GM12878 (cell line): ENCODE data around the gene SNX13. TPM values are rescaled to one million over a fixed set of nuclear protein-coding genes. Genes with fewer than 3 reads are reported as not detected.

ENCODE experiments used
- ATAC-seq: fragments of 200-7000 bp; cut with Tn5 transposase; 3 replicates; pipeline ENCODE4 v1.9.1; 2020; ENCODE audit warnings: mild to moderate bottlenecking, moderate library complexity
- BruUV-seq: library from RNA; stranded (reverse); fragments of 400-500 nt; replicated peaks from 2 replicates; lab custom pipeline; 2021; lab: Mats Ljungman, UMichigan
- CTCF ChIA-PET: fragments of 300-600 bp; sonication (Branson Sonifier 250); formaldehyde crosslinking; extraction: SDS; loops from one replicate; lab custom pipeline; 2021; ENCODE audit warnings: inconsistent platforms; lab: Yijun Ruan, JAX
- POLR2A ChIA-PET: fragments of 350-600 bp; formaldehyde crosslinking; extraction: SDS; loops from one replicate; lab custom pipeline; 2021; ENCODE audit warnings: inconsistent platforms; lab: Charles Lee
- RAD21 ChIA-PET: fragments of 300-600 bp; sonication (Branson Sonifier 250); formaldehyde crosslinking; loops from one replicate; lab custom pipeline; 2023; ENCODE audit warnings: antibody characterized with exemption; ENCODE audit not compliant: unreplicated experiment; lab: Charles Lee
- SMC1A ChIA-PET: fragments of 300-600 bp; sonication (Branson Sonifier 250); formaldehyde crosslinking; loops from one replicate; lab custom pipeline; 2023; ENCODE audit not compliant: unreplicated experiment, uncharacterized antibody; lab: Charles Lee
- DNase-seq: peaks from one replicate; pipeline ENCODE4 v3.0.0-alpha.2; 2011; ENCODE audit warnings: low read depth, low spot score
- FAIRE-seq: peaks from 3 replicates; lab custom pipeline; 2011; peaks lifted over from hg19 to GRCh38; lab: Jason Lieb, UNC
- H2AFZ ChIP-seq: 2 replicates; pipeline ENCODE4 v1.6.0; 2011; ENCODE audit warnings: low read depth, low read length, control low read depth; ENCODE audit not compliant: control insufficient read depth
- H3K27ac ChIP-seq: 2 replicates; pipeline ENCODE4 v1.5.1; 2011; ENCODE audit warnings: control low read depth; ENCODE audit not compliant: control insufficient read depth, insufficient read depth
- H3K27me3 ChIP-seq, 2 experiments: replicated peaks in 1 of 2; 2 replicates each; pipeline versions ENCODE4 v1.6.0 to v1.6.1; 2011; ENCODE audit warnings: low read length in 1 of 2; ENCODE audit not compliant: control insufficient read depth in 2 of 2, insufficient read depth in 2 of 2
- H3K36me3 ChIP-seq, 2 experiments: 2 replicates each; pipeline ENCODE4 v1.5.1; 2011; ENCODE audit warnings: low read length in 1 of 2; ENCODE audit not compliant: control insufficient read depth in 2 of 2, insufficient read depth in 2 of 2
- H3K4me1 ChIP-seq: 2 replicates; pipeline ENCODE4 v1.6.1; 2011; ENCODE audit warnings: mild to moderate bottlenecking, low read length, moderate library complexity, mixed read lengths; ENCODE audit not compliant: control insufficient read depth, insufficient read depth
- H3K4me2 ChIP-seq: 2 replicates; pipeline ENCODE4 v1.6.0; 2011; ENCODE audit warnings: control low read depth; ENCODE audit not compliant: control insufficient read depth, insufficient read depth
- H3K4me3 ChIP-seq: fragments of 200-600 bp; sonication (generic); 2 replicates; pipeline ENCODE4 v1.5.1; 2016
- H3K79me2 ChIP-seq: 2 replicates; pipeline ENCODE4 v1.6.0; 2011; ENCODE audit warnings: low read length; ENCODE audit not compliant: control insufficient read depth, insufficient read depth
- H3K9ac ChIP-seq: 2 replicates; pipeline ENCODE4 v1.8.0; 2011; ENCODE audit warnings: low read length, control low read depth, mixed read lengths; ENCODE audit not compliant: control insufficient read depth, insufficient read depth
- H3K9me3 ChIP-seq: replicated peaks from 3 replicates; pipeline ENCODE4 v1.5.1; 2011; ENCODE audit warnings: mild to moderate bottlenecking, low read length; ENCODE audit not compliant: control insufficient read depth, insufficient read depth
- H4K20me1 ChIP-seq: 2 replicates; pipeline ENCODE4 v1.6.0; 2011; ENCODE audit not compliant: control insufficient read depth, insufficient read depth
- BCL3 ChIP-seq: IDR thresholded peaks from 2 replicates; pipeline ENCODE4 v1.6.1; 2011; ENCODE audit warnings: borderline replicate concordance, low read depth, mild to moderate bottlenecking, moderate library complexity, low read length; ENCODE audit not compliant: insufficient read depth, poor library complexity, severe bottlenecking
- BRCA1 ChIP-seq: IDR thresholded peaks from 2 replicates; pipeline ENCODE4 v1.6.1; 2011; ENCODE audit warnings: low read depth, low read length, improper control_type of control experiment
- E2F4 ChIP-seq: IDR thresholded peaks from 2 replicates; pipeline ENCODE4 v1.6.1; 2012; ENCODE audit warnings: low read depth, low read length, improper control_type of control experiment
- HCFC1 ChIP-seq: fragments of 150-350 bp; IDR thresholded peaks from 2 replicates; pipeline ENCODE4 v1.6.1; 2014; ENCODE audit warnings: low read length
- HDAC6 ChIP-seq: fragments of 200-600 bp; sonication (generic); IDR thresholded peaks from one replicate; pipeline ENCODE4 v1.8.0; 2017; ENCODE audit warnings: antibody characterized with exemption; ENCODE audit not compliant: unreplicated experiment
- HDGF ChIP-seq: fragments of 450-650 bp; IDR thresholded peaks from 2 replicates; pipeline ENCODE4 v1.6.1; 2016; ENCODE audit warnings: antibody characterized with exemption
- KLF5 ChIP-seq: fragments of 450-650 bp; IDR thresholded peaks from 2 replicates; pipeline ENCODE4 v1.6.1; 2014; ENCODE audit warnings: mild to moderate bottlenecking; ENCODE audit not compliant: partially characterized antibody
- LARP7 ChIP-seq: fragments of 450-650 bp; IDR thresholded peaks from 2 replicates; pipeline ENCODE4 v1.6.1; 2017; ENCODE audit warnings: mild to moderate bottlenecking
- PAX5 ChIP-seq: IDR thresholded peaks from 2 replicates; pipeline ENCODE4 v1.6.1; 2011; ENCODE audit warnings: low read depth, low read length, borderline replicate concordance
- POU2F2 ChIP-seq: IDR thresholded peaks from 3 replicates; pipeline ENCODE4 v1.6.1; 2011; ENCODE audit warnings: low read depth, mild to moderate bottlenecking, low read length, borderline replicate concordance
- RB1 ChIP-seq: fragments of 450-650 bp; formaldehyde crosslinking; IDR thresholded peaks from 2 replicates; pipeline ENCODE4 v1.6.1; 2017; ENCODE audit warnings: mild to moderate bottlenecking, borderline replicate concordance
- SP1 ChIP-seq: IDR thresholded peaks from one replicate; pipeline ENCODE4 v1.6.1; 2011; ENCODE audit warnings: low read depth, low read length
- STAT1 ChIP-seq: fragments of 450-650 bp; conservative IDR thresholded peaks from 2 replicates; pipeline ENCODE4 v1.6.1; 2014; ENCODE audit warnings: antibody characterized with exemption, mild to moderate bottlenecking
- WGBS: methylation state at CpG from one replicate; pipeline ENCODE4 v1.1.6; 2016; ENCODE audit warnings: low lambda C conversion rate; ENCODE audit not compliant: insufficient replicate concordance, insufficient coverage; ENCODE audit errors: missing lambda C conversion rate; 5-methylcytosine and 5-hydroxymethylcytosine counted together
- in situ Hi-C: fragments of 300-500 bp; cut with MboI; formaldehyde crosslinking; loops from 9 replicates; pipeline ENCODE4 v1.14.3; 2018; ENCODE audit warnings: mixed read lengths
- intact Hi-C: fragments of 100-400 bp; cut with micrococcal nuclease; formaldehyde crosslinking; loops from one replicate; pipeline ENCODE4 v1.14.2; 2022; ENCODE audit not compliant: unreplicated experiment
- polyA plus RNA-seq, 11 experiments: library from polyadenylated mRNA; depleted of rRNA in 4 of 11; unstranded in 6 of 11; stranded (reverse) in 5 of 11; fragments of >200 nt; fragmentation: Nextera tagmentation in 4 of 11; fragmentation: Illumina TruSeq in 1 of 11; extraction: Ambion mirVana in 4 of 11; extraction: Trizol in 1 of 11; gene quantifications; 1 replicate in 1 of 11; 2 replicates in 10 of 11; pipeline versions ENCODE4 v1.2.1 to v1.2.3, GENCODE V29; 2011 to 2016; ENCODE audit warnings: inconsistent platforms in 2 of 11, missing spikeins in 2 of 11, low read depth in 1 of 11
- total RNA-seq, 4 experiments: library from RNA; depleted of rRNA in 3 of 4; stranded (reverse); fragments of >200 nt in 3 of 4; fragmentation: Illumina TruSeq in 1 of 4; extraction: Trizol in 1 of 4; gene quantifications; 2 replicates each; pipeline versions ENCODE4 v1.2.1 to v1.2.3, GENCODE V29; 2013 to 2021
- TF ChIP-seq, protein P1 (sequence below): fragments of 450-650 bp; IDR thresholded peaks from 2 replicates; pipeline ENCODE4 v1.6.1; 2014; ENCODE audit warnings: mild to moderate bottlenecking
- TF ChIP-seq, protein P2 (sequence below): IDR thresholded peaks from 2 replicates; pipeline ENCODE4 v1.6.1; 2011; ENCODE audit warnings: low read depth, low read length, improper control_type of control experiment, borderline replicate concordance
- TF ChIP-seq, protein P3 (sequence below): IDR thresholded peaks from 2 replicates; pipeline ENCODE4 v1.6.1; 2011; ENCODE audit warnings: low read depth, mild to moderate bottlenecking, low read length, moderate library complexity, borderline replicate concordance; ENCODE audit errors: extremely low read depth
- TF ChIP-seq, protein P4 (sequence below): IDR thresholded peaks from 2 replicates; pipeline ENCODE4 v1.6.1; 2012; ENCODE audit warnings: low read depth, low read length, improper control_type of control experiment

Gene SNX13
- total and polyA plus RNA-seq, 10 of the 15 experiments (the other 5 are each of a cell fraction or from before 2014, with no cell fraction given) = 2.2 to 17.1 (median 11.9) TPM

GRCh38 chr7:17879075-17879661 is 61.1 kb downstream of the SNX13 start:
- SMC1A ChIA-PET = interaction anchor here (0.8 to 1.2 kb wide), 2 partner anchors 17 to 59 kb away, joined by 3 to 4 read pairs; no protein-coding TSS in a partner anchor

More at GRCh38 chr7:17879075-17879661, 61.1 kb downstream of the SNX13 start:
- DNase-seq = no peak
- RAD21 ChIA-PET = no interaction called here
- Histone ChIP-seq H3K4me1 (no peaks in the 10 kb centered on the region), H3K9ac (no peak overlapping the region), H3K27me3 (no peaks in the 10 kb centered on the region), H4K20me1 (no peaks in the 10 kb centered on the region), H2AFZ (no peak overlapping the region), H3K27ac (no peak overlapping the region), H3K4me2 (no peak overlapping the region), H3K36me3 (no peaks in the 10 kb centered on the region), H3K79me2 (no peaks in the 10 kb centered on the region), H3K9me3 (no peaks in the 10 kb centered on the region), H3K4me3 (no peak overlapping the region)
- in situ Hi-C loops (no loop called here), intact Hi-C loops (no loop called here)
- CTCF ChIA-PET = interaction anchor here (0.7 to 2.1 kb wide), 3 partner anchors 13 to 109 kb away, joined by 3 to 8 read pairs (median 4); no protein-coding TSS in a partner anchor
- WGBS = 94% methylated on average over 2 of the region's 2 CpGs
- FAIRE-seq = no peak
- POLR2A ChIA-PET = interaction anchor here (0.5 kb wide), 1 partner anchor 296 kb away, joined by 9 read pairs; no protein-coding TSS in a partner anchor
- no TSS peak for BruUV-seq
- no peak for ATAC-seq
- no peak for TF ChIP-seq RB1
- TF ChIP-seq, protein P1, sequence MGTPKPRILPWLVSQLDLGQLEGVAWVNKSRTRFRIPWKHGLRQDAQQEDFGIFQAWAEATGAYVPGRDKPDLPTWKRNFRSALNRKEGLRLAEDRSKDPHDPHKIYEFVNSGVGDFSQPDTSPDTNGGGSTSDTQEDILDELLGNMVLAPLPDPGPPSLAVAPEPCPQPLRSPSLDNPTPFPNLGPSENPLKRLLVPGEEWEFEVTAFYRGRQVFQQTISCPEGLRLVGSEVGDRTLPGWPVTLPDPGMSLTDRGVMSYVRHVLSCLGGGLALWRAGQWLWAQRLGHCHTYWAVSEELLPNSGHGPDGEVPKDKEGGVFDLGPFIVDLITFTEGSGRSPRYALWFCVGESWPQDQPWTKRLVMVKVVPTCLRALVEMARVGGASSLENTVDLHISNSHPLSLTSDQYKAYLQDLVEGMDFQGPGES = no peak
- no peak for TF ChIP-seq HDAC6
- TF ChIP-seq BCL3 = no peak
- no peak for TF ChIP-seq HDGF
- no peak for TF ChIP-seq KLF5
- TF ChIP-seq, protein P2, sequence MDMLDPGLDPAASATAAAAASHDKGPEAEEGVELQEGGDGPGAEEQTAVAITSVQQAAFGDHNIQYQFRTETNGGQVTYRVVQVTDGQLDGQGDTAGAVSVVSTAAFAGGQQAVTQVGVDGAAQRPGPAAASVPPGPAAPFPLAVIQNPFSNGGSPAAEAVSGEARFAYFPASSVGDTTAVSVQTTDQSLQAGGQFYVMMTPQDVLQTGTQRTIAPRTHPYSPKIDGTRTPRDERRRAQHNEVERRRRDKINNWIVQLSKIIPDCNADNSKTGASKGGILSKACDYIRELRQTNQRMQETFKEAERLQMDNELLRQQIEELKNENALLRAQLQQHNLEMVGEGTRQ = no peak
- TF ChIP-seq POU2F2 = no peak
- TF ChIP-seq BRCA1 = no peak
- TF ChIP-seq PAX5 = no peak
- TF ChIP-seq, protein P3, sequence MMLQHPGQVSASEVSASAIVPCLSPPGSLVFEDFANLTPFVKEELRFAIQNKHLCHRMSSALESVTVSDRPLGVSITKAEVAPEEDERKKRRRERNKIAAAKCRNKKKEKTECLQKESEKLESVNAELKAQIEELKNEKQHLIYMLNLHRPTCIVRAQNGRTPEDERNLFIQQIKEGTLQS = no peak
- TF ChIP-seq, protein P4, sequence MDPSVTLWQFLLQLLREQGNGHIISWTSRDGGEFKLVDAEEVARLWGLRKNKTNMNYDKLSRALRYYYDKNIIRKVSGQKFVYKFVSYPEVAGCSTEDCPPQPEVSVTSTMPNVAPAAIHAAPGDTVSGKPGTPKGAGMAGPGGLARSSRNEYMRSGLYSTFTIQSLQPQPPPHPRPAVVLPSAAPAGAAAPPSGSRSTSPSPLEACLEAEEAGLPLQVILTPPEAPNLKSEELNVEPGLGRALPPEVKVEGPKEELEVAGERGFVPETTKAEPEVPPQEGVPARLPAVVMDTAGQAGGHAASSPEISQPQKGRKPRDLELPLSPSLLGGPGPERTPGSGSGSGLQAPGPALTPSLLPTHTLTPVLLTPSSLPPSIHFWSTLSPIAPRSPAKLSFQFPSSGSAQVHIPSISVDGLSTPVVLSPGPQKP = no peak
- no peak for TF ChIP-seq SP1
- TF ChIP-seq E2F4 = no peak
- TF ChIP-seq STAT1 = no peak
- no peak for TF ChIP-seq HCFC1
- no peak for TF ChIP-seq LARP7
